Suppressor macrophage treated with lipopolysaccharide for 4 hours (primary cell): Measurements from ENCODE around the gene FAM200C.
A peak's percentile ranks its signal among the peaks of the same experiment; 100 is the strongest.

Experiments used
- DNase-seq: peaks from one replicate; pipeline ENCODE4 v3.0.0-alpha.2; 2020

The FAM200C gene

GRCh38 chr5:160399402-160400353, at the start of gene FAM200C:
Gene FAM200C, minus strand, starts transcription at chr5:160400054. Its CDS starts 4,564 bp downstream, at chr5:160395490.
- DNase-seq = peak; percentile 95

GRCh38 chr5:160449458-160449857, 49.6 kb upstream of the FAM200C start:
- DNase-seq = no peak

- DNase-seq = no peak
These were observed 49.0 kb upstream of the FAM200C start for GRCh38 chr5:160448886-160449285.

- no peak for DNase-seq
These were observed 45.9 kb upstream of the FAM200C start for GRCh38 chr5:160445751-160446150.

- DNase-seq = no peak
These were observed 45.3 kb upstream of the FAM200C start for GRCh38 chr5:160445132-160445531.

GRCh38 chr5:160444407-160444806, 44.6 kb upstream of the FAM200C start:
- no peak for DNase-seq

- DNase-seq = peak; percentile 48
These were observed 43.1 kb upstream of the FAM200C start for GRCh38 chr5:160442824-160443431.

- DNase-seq = peak; percentile 50
These were observed 41.5 kb upstream of the FAM200C start for GRCh38 chr5:160441311-160441781.

- peak; percentile 88 for DNase-seq
These were observed 39.3 kb upstream of the FAM200C start for GRCh38 chr5:160439205-160439600.

- DNase-seq = peak; percentile 77
These were observed 38.7 kb upstream of the FAM200C start for GRCh38 chr5:160438316-160439204.

- DNase-seq = peak; percentile 40
These were observed 37.4 kb upstream of the FAM200C start for GRCh38 chr5:160437271-160437670.

GRCh38 chr5:160436661-160437060, 36.8 kb upstream of the FAM200C start:
- peak; percentile 69 for DNase-seq

- DNase-seq = no peak
These were observed 36.2 kb upstream of the FAM200C start for GRCh38 chr5:160436017-160436416.

- DNase-seq = peak; percentile 57
These were observed 35.7 kb upstream of the FAM200C start for GRCh38 chr5:160435532-160435931.

- DNase-seq = no peak
These were observed 34.2 kb upstream of the FAM200C start for GRCh38 chr5:160434022-160434531.

GRCh38 chr5:160432787-160433186, 32.9 kb upstream of the FAM200C start:
- no peak for DNase-seq

- DNase-seq = no peak
These were observed 32.3 kb upstream of the FAM200C start for GRCh38 chr5:160432196-160432595.

GRCh38 chr5:160427607-160428006, 27.8 kb upstream of the FAM200C start:
- DNase-seq = no peak

GRCh38 chr5:160423099-160423498, 23.2 kb upstream of the FAM200C start:
- no peak for DNase-seq

GRCh38 chr5:160421625-160422258, 21.9 kb upstream of the FAM200C start, which contains the start of gene PTTG1:
Gene PTTG1, plus strand, starts transcription at chr5:160421855. Its CDS starts 458 bp downstream, at chr5:160422313.
- peak; percentile 96 for DNase-seq

- DNase-seq = no peak
These were observed 20.4 kb upstream of the FAM200C start for GRCh38 chr5:160420331-160420610.
